Bronchial epithelial cell (primary cell): Measurements from ENCODE around the gene RNU6-8. TPM values are rescaled to one million over a fixed set of nuclear protein-coding genes. Genes with fewer than 3 reads are reported as not detected.

Experiments
- DNase-seq: peaks from one replicate; pipeline ENCODE4 v3.0.0-alpha.2; 2010; ENCODE audit warnings: low read depth
- FAIRE-seq: peaks from 2 replicates; lab custom pipeline; 2011; peaks lifted over from hg19 to GRCh38; lab: Jason Lieb, UNC
- H3K27me3 ChIP-seq: 2 replicates; pipeline ENCODE4 v1.5.1; 2011; ENCODE audit warnings: low read length; ENCODE audit not compliant: control insufficient read depth, insufficient read depth
- H3K36me3 ChIP-seq: 2 replicates; pipeline ENCODE4 v1.5.1; 2011; ENCODE audit warnings: low read length; ENCODE audit not compliant: control insufficient read depth, insufficient read depth
- H3K4me3 ChIP-seq: 2 replicates; pipeline ENCODE4 v1.5.1; 2011; ENCODE audit warnings: mild to moderate bottlenecking, low read depth, low read length, control low read depth
- CTCF ChIP-seq: IDR thresholded peaks from 2 replicates; pipeline ENCODE4 v1.5.1; 2011; ENCODE audit warnings: mild to moderate bottlenecking, moderate library complexity, low read length, control low read depth, inconsistent platforms; ENCODE audit not compliant: insufficient read depth, severe bottlenecking
- total RNA-seq: library from RNA; depleted of rRNA; stranded (reverse); fragments of >200 nt; gene quantifications from 2 replicates; pipeline ENCODE4 v1.2.1, GENCODE V29; 2014

RNU6-8 gene
- total RNA-seq, 1 donor from 2014 or later: not detected

GRCh38 chr14:32212833-32213232, 9.8 kb upstream of the RNU6-8 start:
- no peak for TF ChIP-seq CTCF
- Histone ChIP-seq H3K27me3 (no peaks in the 10 kb centered on the region), H3K36me3 (no peaks in the 10 kb centered on the region), H3K4me3 (no peak overlapping the region)
- FAIRE-seq (no peak), DNase-seq (no peak)

GRCh38 chr14:32211068-32211404, 8.0 kb upstream of the RNU6-8 start:
- Histone ChIP-seq H3K4me3 (no peak overlapping the region), H3K27me3 (no peaks in the 10 kb centered on the region), H3K36me3 (no peaks in the 10 kb centered on the region)
- no peak for DNase-seq
- TF ChIP-seq CTCF: no peak
- no peak for FAIRE-seq

- FAIRE-seq (no peak), DNase-seq (no peak)
- TF ChIP-seq CTCF: no peak
- H3K4me3 ChIP-seq: no peak overlapping the region
- no peaks in the 10 kb centered on the region for H3K27me3 ChIP-seq
- H3K36me3 ChIP-seq: no peaks in the 10 kb centered on the region
These were observed 6.4 kb upstream of the RNU6-8 start for GRCh38 chr14:32209471-32209870.

GRCh38 chr14:32208490-32208889, 5.4 kb upstream of the RNU6-8 start:
- no peak for TF ChIP-seq CTCF
- FAIRE-seq (no peak), DNase-seq (no peak)
- Histone ChIP-seq H3K27me3 (no peaks in the 10 kb centered on the region), H3K4me3 (no peak overlapping the region), H3K36me3 (no peaks in the 10 kb centered on the region)

GRCh38 chr14:32206552-32206951, 3.5 kb upstream of the RNU6-8 start:
- FAIRE-seq (no peak), DNase-seq (no peak)
- Histone ChIP-seq H3K36me3 (no peaks in the 10 kb centered on the region), H3K4me3 (no peak overlapping the region), H3K27me3 (no peaks in the 10 kb centered on the region)
- TF ChIP-seq CTCF: no peak

- FAIRE-seq (no peak), DNase-seq (peak; percentile 26)
- H3K36me3 ChIP-seq: no peaks in the 10 kb centered on the region
- TF ChIP-seq CTCF: peak; percentile 14
- H3K4me3 ChIP-seq: no peak overlapping the region
- no peaks in the 10 kb centered on the region for H3K27me3 ChIP-seq
These were observed 2.9 kb upstream of the RNU6-8 start for GRCh38 chr14:32205984-32206383.
